CD4-positive, alpha-beta T cell treated with Interleukin-1 beta for 1 hour (primary cell): Measurements from ENCODE around the gene SYPL1.
A peak's percentile ranks its signal among the peaks of the same experiment; 100 is the strongest.

Experiments used
- DNase-seq, 2 donors: peaks; one replicate each; pipeline ENCODE4 v3.0.0-alpha.2; 2020 to 2022

SYPL1 gene

GRCh38 chr7:106064771-106065574, 47.1 kb downstream of the SYPL1 start:
- DNase-seq, result no peak

- DNase-seq, result no peak
Measured at GRCh38 chr7:106064316-106064715, 47.8 kb downstream of the SYPL1 start.

DNA sequence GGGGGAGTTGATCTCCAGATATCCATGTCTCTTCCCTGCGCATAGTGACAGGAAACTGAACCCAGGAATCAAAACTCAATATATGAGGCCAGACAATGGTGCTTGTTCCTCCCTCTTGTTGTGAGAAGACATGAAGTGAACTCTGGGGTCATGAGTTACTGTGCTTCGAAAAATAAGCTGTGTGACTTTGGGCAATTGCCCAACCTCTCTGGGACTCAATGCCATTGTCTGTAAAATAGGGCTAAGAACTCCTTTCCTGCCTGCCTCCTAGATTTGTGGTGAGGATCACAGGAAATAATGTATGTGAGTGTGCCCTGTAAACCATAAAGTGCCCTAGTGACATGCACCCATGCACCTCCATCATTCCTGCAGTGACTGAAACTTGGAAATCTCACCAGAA, 48.4 kb downstream of the SYPL1 start:
- DNase-seq, result no peak

GRCh38 chr7:106063024-106063423, 49.1 kb downstream of the SYPL1 start:
- DNase-seq, result no peak

GRCh38 chr7:106062521-106062931, 49.6 kb downstream of the SYPL1 start:
- no peak for DNase-seq

GRCh38 chr7:106062006-106062405, 50.1 kb downstream of the SYPL1 start:
- DNase-seq, result no peak

- no peak for DNase-seq
Measured at GRCh38 chr7:106061301-106061979, 50.7 kb downstream of the SYPL1 start.

DNA sequence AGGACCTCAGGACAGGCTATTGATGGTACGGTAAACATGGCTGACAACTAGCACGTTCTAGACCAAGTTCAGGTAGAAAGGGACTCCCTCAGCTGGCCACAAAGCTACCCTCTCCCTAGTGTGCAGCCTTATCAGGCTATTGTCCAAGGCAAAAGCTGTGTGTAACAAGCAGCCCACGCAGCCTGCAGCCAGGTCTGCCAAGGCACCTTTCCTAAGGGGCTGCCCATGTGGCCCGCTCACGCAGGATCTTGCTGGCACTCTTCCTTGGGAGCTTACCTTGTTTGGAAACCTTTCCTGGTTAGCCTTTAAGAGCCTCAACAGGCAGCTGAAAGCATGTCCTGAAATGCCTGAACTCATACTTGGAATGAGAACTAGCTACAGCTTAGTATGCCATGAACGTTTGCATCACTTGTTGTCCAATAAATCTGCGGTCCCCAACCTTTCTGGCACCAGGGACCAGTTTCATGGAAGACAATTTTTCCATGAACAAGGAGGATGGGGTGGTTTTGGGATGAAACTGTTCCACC, 51.7 kb downstream of the SYPL1 start:
- no peak for DNase-seq

DNA sequence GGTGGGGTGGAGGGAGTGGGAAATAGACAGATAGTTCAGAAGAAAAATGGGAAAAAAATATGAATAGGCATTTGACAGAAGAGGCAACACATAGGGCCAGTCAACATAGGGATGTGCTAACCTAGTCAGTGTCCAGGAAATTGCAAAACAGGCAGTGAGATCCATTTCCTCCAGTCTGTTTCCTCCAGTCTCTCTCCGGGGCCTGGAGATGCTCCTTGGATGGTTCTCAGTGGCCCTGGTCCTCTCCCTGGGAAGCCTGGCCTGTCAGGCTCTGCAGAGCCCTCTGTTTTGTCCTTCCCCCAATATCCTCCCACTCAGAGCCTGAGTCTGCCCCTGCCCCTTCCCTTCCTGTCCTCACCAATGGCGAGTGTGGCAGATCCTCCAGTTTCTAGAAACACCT, 52.6 kb downstream of the SYPL1 start:
- no peak for DNase-seq

GRCh38 chr7:106058928-106059324, 53.2 kb downstream of the SYPL1 start:
- no peak for DNase-seq

DNA sequence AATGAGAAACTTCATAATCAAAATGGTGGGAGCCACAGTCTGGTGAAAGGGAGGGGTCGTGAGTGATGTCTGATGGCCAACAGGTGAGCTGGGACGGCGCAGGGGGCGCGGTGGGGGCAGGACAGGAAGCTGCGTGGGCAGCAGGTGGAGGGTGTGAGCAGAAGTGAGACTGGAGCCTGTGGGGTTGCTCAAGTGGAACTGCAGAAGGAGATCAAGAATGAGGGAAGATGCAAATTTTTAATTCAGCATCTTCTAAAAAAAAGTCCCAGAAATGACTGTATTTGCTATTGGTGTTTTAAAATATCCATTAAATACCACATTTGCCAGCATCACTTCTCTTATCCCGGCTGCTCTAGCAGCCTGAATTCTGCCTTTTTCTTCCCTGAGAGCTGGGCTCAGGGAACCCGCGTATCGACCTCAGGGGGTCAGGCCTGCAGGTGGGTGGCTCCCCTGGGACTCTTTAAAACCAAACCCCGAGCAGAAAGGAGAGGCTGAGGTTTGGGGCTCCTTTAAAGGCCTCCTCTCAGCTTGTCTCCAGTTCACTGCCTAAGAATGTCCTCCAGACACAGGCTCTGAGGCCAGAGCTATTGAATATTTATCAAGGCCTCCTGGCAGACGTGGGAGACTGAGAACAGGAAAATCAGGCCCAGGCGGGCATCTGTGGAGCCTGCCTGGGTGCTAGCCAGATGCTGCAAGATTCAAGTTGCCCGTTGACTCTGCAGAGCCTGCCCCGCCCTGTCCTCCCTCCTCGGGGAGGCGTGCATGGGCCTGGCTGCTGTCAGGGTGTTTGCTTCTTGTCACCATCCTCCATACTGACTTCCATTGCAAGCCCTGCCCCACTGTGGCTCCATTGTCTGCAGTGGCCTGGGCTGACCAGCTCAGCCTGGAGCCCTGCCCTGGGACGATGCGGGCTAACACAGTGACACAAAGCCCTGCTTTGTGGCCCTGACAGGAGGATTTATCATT, 53.9 kb downstream of the SYPL1 start:
- peak; percentile 5 to 82 for DNase-seq

GRCh38 chr7:106057204-106057961, 54.7 kb downstream of the SYPL1 start:
- no peak for DNase-seq

GRCh38 chr7:106056513-106057203, 55.5 kb downstream of the SYPL1 start:
- DNase-seq, result peak; percentile 71 to 72

GRCh38 chr7:106054971-106055532, 57.1 kb downstream of the SYPL1 start:
- no peak for DNase-seq

GRCh38 chr7:106054156-106054910, 57.8 kb downstream of the SYPL1 start:
- no peak for DNase-seq

GRCh38 chr7:106053109-106053508, 59.0 kb downstream of the SYPL1 start:
- DNase-seq, result no peak

GRCh38 chr7:106052681-106053080, 59.4 kb downstream of the SYPL1 start:
- no peak for DNase-seq

GRCh38 chr7:106050746-106051117, 61.4 kb downstream of the SYPL1 start:
- no peak for DNase-seq

DNA sequence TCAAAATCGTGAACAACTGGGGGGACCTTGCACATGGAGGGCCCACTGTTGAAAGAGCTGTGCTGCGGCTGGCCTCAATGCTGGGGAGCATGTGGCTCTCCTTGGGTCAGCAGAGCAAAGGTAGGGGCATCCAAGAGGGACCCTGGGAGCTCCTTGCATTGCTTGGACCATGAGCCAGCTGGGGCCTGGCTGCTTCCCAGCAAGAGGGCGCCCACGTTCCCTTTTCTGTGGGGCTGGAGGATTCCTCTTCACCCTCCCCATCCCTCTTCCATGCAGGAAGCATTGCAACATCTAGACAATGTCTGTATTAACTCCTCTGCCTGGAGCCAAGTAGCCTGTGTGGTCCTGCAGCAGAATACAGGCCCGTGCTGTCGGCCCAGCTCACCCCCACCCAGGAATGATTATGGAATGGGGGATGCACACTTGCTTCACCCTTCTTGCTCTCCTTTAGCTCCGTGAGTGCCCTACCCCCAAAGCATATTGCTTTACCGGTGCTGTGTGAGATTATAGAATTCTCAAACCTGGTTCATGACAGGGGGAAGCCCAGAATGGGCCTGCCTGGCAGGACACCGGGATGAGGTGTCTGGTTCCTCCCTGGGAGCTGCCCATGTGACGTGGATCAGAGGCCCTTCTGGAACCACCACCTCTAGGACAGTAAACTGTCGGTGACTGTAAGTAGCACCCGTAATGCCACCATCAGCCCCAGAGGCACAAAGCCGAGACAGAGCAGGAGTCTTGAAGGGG, 61.9 kb downstream of the SYPL1 start:
- no peak for DNase-seq
